Body of pancreas (tissue), 4 donors: ENCODE measurements around the gene AMPD2.

Experiments used
- POLR2A ChIP-seq, 3 donors: fragments of 450-650 bp; IDR thresholded peaks; one replicate each; pipeline ENCODE4 v1.6.1; 2016; ENCODE audit warnings: antibody characterized with exemption in 3 of 3, mild to moderate bottlenecking in 2 of 3
- TF ChIP-seq, protein P1 (sequence below), 7 experiments: fragments of 450-650 bp in 4 of 7; fragments of 200-600 bp in 3 of 7; sonication (generic) in 3 of 7; IDR thresholded peaks; one replicate each; pipeline ENCODE4 v1.5.1; 2016 to 2019; ENCODE audit warnings: antibody characterized with exemption in 7 of 7

- TF ChIP-seq, protein P1, sequence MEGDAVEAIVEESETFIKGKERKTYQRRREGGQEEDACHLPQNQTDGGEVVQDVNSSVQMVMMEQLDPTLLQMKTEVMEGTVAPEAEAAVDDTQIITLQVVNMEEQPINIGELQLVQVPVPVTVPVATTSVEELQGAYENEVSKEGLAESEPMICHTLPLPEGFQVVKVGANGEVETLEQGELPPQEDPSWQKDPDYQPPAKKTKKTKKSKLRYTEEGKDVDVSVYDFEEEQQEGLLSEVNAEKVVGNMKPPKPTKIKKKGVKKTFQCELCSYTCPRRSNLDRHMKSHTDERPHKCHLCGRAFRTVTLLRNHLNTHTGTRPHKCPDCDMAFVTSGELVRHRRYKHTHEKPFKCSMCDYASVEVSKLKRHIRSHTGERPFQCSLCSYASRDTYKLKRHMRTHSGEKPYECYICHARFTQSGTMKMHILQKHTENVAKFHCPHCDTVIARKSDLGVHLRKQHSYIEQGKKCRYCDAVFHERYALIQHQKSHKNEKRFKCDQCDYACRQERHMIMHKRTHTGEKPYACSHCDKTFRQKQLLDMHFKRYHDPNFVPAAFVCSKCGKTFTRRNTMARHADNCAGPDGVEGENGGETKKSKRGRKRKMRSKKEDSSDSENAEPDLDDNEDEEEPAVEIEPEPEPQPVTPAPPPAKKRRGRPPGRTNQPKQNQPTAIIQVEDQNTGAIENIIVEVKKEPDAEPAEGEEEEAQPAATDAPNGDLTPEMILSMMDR (IDR thresholded peaks at IDR 0.05) = no peak
- TF ChIP-seq POLR2A (IDR thresholded peaks at IDR 0.05) = no peak
Observed at GRCh38 chr1:109626682-109627408, 7.2 kb downstream of the AMPD2 start.
